ENCODE results near the gene PCCB.

The PCCB gene

DNA sequence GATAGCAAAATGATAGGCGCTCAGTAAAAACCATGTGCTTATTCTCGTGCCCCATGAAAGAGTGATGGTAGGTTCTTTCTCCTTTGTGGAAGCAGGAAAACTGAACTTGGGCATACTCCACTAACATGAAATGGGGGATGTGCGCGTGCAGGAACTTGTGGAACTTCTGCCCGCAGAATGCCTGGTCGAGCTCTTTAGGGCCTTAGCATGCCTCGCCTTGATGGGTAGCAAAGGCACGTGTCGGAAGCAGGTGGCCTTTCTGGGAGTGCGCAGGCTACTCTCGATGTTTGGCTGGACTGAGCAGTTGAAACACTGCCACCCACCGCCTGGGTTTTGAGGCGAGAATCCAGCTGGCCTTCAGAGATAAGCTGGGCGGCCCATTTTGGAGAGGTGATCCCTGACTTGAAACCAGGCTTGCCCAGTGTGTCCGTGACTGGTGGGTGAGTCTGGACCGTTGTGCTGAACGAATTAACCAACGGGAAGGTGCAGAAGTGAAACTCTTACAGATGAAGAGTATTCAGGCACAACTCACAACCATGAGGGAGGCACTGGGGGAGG lies 842 bp downstream of the PCCB start (continued):
- TF ChIP-seq ZSCAN18 (tag by site-specific recombination; IDR thresholded peaks at IDR 0.05) (no peak), ZBTB17 (tag by site-specific recombination; IDR thresholded peaks at IDR 0.05) (no peak), IKZF3 (tag by site-specific recombination; IDR thresholded peaks at IDR 0.05) (no peak), ZNF2 (tag by site-specific recombination; IDR thresholded peaks at IDR 0.05) (no peak), ZBTB8A (tag by site-specific recombination; IDR thresholded peaks at IDR 0.05) (no peak), ZNF544 (tag by site-specific recombination; IDR thresholded peaks at IDR 0.05) (no peak), BCL11B (tag by site-specific recombination; IDR thresholded peaks at IDR 0.05; ENCODE audit: low read depth) (no peak), PRDM1 (tag by site-specific recombination; IDR thresholded peaks at IDR 0.05) (no peak), ZNF248 (tag by site-specific recombination; IDR thresholded peaks at IDR 0.05) (no peak), ZNF426 (tag by site-specific recombination; IDR thresholded peaks at IDR 0.05) (no peak), ZNF585B (tag by site-specific recombination; IDR thresholded peaks at IDR 0.05) (no peak), ZFP69B (tag by site-specific recombination; IDR thresholded peaks at IDR 0.05) (no peak), ZNF302 (tag by site-specific recombination; IDR thresholded peaks at IDR 0.05; ENCODE audit: low read depth) (no peak), ZNF239 (tag by site-specific recombination; IDR thresholded peaks at IDR 0.05) (no peak), ZNF138 (tag by site-specific recombination; IDR thresholded peaks at IDR 0.05; ENCODE audit: borderline replicate concordance) (no peak), ZEB2 (tag by site-specific recombination; IDR thresholded peaks at IDR 0.05) (no peak), ZNF510 (tag by site-specific recombination; IDR thresholded peaks at IDR 0.05; ENCODE audit: insufficient replicate concordance) (no peak), ZNF837 (tag by site-specific recombination; IDR thresholded peaks at IDR 0.05) (no peak), ZNF768 (tag by site-specific recombination; IDR thresholded peaks at IDR 0.05) (no peak), ZNF335 (tag by site-specific recombination; conservative IDR thresholded peaks at IDR 0.05) (peak; percentile 65), HOXC10 (CRISPR knock-in tag; IDR thresholded peaks at IDR 0.05) (no peak), ZNF692 (tag by site-specific recombination; IDR thresholded peaks at IDR 0.05) (peak; percentile 32; the same call in 1 of the 2 replicates), PBX3 (CRISPR knock-in tag; IDR thresholded peaks at IDR 0.05) (no peak)
- TF ChIP-seq, protein P1, sequence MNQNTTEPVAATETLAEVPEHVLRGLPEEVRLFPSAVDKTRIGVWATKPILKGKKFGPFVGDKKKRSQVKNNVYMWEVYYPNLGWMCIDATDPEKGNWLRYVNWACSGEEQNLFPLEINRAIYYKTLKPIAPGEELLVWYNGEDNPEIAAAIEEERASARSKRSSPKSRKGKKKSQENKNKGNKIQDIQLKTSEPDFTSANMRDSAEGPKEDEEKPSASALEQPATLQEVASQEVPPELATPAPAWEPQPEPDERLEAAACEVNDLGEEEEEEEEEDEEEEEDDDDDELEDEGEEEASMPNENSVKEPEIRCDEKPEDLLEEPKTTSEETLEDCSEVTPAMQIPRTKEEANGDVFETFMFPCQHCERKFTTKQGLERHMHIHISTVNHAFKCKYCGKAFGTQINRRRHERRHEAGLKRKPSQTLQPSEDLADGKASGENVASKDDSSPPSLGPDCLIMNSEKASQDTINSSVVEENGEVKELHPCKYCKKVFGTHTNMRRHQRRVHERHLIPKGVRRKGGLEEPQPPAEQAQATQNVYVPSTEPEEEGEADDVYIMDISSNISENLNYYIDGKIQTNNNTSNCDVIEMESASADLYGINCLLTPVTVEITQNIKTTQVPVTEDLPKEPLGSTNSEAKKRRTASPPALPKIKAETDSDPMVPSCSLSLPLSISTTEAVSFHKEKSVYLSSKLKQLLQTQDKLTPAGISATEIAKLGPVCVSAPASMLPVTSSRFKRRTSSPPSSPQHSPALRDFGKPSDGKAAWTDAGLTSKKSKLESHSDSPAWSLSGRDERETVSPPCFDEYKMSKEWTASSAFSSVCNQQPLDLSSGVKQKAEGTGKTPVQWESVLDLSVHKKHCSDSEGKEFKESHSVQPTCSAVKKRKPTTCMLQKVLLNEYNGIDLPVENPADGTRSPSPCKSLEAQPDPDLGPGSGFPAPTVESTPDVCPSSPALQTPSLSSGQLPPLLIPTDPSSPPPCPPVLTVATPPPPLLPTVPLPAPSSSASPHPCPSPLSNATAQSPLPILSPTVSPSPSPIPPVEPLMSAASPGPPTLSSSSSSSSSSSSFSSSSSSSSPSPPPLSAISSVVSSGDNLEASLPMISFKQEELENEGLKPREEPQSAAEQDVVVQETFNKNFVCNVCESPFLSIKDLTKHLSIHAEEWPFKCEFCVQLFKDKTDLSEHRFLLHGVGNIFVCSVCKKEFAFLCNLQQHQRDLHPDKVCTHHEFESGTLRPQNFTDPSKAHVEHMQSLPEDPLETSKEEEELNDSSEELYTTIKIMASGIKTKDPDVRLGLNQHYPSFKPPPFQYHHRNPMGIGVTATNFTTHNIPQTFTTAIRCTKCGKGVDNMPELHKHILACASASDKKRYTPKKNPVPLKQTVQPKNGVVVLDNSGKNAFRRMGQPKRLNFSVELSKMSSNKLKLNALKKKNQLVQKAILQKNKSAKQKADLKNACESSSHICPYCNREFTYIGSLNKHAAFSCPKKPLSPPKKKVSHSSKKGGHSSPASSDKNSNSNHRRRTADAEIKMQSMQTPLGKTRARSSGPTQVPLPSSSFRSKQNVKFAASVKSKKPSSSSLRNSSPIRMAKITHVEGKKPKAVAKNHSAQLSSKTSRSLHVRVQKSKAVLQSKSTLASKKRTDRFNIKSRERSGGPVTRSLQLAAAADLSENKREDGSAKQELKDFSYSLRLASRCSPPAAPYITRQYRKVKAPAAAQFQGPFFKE (tag by site-specific recombination; IDR thresholded peaks at IDR 0.05; ENCODE audit: borderline replicate concordance): no peak
- TF ChIP-seq, protein P2, sequence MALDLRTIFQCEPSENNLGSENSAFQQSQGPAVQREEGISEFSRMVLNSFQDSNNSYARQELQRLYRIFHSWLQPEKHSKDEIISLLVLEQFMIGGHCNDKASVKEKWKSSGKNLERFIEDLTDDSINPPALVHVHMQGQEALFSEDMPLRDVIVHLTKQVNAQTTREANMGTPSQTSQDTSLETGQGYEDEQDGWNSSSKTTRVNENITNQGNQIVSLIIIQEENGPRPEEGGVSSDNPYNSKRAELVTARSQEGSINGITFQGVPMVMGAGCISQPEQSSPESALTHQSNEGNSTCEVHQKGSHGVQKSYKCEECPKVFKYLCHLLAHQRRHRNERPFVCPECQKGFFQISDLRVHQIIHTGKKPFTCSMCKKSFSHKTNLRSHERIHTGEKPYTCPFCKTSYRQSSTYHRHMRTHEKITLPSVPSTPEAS (tag by site-specific recombination; IDR thresholded peaks at IDR 0.05): no peak
- TF ChIP-seq, protein P3, sequence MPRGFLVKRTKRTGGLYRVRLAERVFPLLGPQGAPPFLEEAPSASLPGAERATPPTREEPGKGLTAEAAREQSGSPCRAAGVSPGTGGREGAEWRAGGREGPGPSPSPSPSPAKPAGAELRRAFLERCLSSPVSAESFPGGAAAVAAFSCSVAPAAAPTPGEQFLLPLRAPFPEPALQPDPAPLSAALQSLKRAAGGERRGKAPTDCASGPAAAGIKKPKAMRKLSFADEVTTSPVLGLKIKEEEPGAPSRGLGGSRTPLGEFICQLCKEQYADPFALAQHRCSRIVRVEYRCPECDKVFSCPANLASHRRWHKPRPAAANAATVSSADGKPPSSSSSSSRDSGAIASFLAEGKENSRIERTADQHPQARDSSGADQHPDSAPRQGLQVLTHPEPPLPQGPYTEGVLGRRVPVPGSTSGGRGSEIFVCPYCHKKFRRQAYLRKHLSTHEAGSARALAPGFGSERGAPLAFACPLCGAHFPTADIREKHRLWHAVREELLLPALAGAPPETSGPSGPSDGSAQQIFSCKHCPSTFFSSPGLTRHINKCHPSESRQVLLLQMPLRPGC (tag by site-specific recombination; IDR thresholded peaks at IDR 0.05): no peak

Data from HEK293 (cell line).